GM18520 (cell line): ENCODE measurements around the gene PLCB3.

Source experiments
- ATAC-seq: cut with Tn5 transposase; IDR thresholded peaks from one replicate; pipeline ENCODE4 v1.9.1; 2021; ENCODE audit not compliant: unreplicated experiment

PLCB3 gene

DNA sequence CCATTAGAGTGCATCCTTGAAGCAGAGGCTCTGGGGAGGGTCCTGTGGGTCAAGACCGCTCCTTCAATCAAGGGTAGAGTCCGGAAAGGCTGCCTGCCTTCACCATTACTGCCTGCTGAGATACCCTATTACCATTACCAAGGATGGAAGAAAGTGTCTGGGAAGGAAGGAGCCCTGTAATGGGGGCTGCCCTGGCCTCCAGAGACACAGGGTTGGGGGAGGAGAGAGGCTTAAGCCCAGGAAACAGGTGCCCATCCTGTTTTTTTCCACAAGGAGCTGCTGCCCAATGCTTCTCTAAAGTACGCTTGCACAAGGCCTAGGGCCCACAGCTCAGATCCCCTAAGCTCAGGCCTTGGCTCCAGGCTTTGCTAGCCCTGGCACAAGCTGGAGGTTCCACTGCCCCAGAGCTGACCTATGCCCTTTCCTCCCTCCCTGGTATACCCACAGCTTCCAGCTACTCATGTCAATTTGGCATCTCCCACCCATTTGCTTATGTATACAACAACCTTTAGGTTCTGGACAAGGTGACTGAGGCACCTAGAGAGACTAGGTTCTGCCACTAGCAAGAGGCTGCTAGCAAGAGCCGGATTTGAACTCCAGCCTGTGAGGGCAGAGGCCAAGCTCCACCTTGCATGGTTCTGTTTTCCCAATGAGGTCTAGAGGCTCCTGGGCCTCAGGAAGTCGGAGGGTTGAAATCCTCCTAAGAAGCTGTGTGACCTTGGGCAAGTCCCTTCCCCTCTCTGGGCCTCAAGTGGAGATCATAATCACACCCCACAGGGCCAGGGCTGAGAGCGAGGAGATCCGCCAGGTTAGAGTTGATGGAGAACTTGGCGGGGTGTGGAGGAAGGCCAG, 1.5 kb upstream of the PLCB3 start:
- no peak for ATAC-seq

DNA sequence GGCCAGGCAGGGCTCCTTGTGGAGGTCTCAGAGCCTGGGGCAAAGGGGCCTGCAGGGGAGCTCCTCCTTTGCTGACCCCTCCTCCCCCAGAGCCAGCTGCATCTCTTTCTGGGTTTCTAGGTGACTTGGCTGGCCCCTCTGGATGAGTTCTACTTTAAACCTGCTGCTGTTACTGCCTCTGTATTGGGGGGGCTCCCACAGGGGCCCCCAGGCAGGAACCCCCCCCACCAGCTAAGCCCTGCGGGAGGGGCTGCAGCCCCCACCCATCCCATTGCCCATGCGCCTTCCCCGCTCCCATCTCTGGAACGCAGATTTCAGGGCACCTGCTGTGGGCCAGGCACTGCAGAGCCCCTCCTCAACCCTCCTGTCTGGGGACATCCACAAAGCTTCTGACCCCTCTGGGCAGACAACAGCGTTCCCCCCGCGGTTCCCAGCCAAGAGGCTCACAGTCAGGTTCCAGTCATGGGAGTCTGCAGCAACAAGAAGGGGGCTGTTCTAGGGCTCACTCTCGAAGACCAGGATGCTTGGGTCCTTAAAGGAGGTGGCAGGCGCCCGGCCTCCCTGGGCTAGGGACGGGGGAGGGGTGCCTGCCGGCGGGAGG, 815 bp upstream of the PLCB3 start:
- no peak for ATAC-seq

DNA sequence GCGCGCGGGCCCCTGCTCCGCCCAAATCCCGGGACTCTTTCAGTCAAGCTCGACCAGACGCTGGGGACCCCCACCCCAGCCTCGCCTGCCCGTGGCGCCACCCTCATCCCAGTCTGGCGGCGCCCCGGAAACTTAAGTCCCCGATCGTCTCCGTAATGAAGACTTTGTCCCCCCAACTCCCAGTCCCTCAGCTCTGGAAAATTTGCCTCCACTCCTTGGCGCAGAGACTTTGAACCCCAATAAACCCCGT, 348 bp downstream of the PLCB3 start:
- ATAC-seq = no peak

DNA sequence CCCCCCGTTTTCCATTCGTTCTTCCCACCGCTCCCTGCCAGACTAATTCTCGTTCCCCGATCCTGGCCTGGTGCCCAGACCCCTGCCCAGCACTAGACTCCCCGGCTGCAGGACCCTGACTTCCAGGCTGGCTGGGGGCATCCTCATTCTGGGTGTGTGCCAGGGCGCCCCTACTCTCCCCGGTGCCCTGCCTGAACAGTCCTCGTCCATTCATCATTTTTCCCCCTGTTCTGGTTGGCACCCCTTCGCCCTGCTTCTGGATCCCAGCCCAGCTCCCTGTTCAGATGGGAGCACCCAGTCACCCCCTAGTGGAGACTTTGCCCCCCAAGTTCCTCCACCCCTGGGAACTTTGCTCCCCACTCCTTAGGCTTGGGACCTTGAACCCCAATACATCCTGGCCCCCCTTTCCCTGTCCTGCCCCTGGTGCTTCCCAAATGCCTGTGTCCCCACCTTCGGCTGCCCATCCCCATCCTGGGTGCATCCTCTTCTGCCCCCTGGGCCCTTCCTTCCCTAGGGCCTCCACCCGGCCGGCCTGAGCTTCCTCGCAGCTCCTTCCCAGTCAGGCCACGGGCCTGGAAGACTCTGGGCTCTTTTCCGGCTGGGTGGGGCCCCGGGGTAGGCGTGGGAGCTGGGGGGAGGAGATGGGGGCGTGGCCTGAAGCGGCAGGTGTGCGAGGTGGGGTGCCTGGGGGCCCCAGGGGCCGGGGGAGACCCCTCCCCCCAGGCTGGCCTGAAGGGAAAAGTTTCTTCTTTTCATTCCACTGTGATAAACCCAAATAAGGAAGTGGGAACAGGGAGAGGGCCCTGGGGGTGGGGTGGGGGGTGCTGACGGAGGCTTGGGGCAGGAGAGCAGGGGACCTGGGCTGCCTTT, 908 bp downstream of the PLCB3 start:
- ATAC-seq = no peak

DNA sequence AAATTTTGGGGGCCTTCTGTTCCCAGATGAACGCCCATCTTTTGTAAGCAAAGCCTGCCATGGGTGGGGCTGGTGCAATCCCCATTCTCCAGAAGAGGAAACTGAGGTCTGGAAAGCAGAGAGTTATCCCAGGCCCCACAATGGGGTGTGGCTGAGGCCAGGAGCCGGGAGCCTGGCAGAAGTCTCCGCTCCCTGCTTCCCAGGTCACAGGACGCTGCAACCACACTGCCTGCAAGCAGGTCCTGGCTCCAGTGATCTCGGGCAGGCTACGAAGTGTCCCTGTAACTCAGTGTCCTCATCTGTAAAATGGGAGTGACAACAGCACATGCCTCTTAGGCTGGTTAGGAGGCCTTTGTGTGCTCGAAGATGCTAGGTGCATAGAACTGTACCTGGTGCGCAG, 1.7 kb downstream of the PLCB3 start:
- no peak for ATAC-seq

DNA sequence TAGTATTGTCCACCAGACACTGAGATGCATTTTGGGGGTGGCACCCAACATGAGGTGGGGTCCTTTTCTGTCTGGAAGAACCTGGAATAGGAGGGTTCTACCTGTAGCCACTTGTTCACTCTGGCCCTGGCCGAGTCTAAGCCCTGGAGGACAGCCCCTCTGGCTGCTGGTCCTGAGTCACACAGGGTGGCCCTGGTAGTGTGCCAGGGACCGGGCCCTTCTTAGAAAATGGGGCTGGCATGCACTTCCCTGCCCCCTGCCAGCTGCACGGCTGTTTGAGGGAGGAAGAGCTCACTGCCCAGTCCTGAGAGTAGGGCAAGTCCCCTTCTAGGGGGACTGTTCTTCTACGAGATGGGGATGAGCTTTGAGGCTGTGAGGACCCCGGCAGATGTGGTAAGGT, 2.2 kb downstream of the PLCB3 start:
- no peak for ATAC-seq

DNA sequence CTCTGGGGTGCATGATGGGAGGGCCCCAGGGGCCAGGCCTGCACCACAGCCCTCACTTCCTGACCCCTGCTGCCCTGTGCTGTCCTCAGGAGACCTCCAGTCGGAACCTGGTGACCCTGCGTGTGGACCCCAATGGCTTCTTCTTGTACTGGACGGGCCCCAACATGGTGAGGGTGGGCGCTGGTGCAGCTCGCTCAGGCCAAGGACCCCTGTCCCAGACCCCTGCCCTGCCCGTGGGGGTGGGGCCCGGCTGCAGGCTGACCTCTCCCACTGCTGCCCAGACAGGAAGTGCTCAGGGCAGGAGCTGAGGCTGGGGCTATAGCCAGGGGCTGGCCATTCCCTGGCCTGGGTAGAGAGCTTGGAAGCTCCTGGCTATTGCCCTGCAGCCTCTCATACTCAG, 3.0 kb downstream of the PLCB3 start:
- ATAC-seq = no peak

DNA sequence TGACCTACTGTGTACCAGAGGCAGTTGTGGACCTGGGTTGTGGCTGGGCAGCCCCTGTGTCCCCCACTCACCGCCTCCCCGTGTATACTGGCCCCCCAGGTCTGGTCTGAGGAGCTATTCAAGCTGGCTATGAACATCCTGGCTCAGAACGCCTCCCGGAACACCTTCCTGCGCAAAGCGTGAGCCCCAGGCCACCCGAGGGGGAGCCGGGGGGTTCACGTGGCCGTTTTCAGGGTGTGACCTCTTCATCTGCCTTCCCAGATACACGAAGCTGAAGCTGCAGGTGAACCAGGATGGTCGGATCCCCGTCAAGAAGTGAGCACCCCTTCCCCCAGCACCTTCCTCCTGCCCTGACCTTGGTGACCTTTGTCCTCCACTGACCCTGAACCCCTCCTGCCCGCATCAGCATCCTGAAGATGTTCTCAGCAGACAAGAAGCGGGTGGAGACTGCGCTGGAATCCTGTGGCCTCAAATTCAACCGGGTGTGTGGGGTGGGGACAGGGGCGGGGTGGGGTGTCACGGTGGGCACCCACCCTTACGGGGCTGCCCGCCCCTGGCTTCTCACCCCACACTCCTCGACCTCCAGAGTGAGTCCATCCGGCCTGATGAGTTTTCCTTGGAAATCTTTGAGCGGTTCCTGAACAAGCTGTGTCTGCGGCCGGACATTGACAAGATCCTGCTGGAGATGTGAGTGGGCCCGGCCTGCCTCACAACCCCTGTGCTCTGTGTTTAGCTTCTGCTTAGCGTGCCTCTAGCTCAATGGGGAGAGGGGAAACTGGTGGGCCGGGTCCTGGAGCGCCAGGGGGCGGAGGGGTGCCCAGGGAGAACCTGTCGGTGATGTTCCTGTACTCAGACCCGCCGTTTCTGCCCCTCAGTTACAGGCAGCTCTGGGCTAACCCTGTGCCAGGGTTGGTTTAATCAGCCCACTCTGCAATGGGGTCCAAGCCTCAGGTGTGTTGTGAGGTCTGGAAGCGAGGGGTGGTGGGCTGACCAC, 4.1 kb downstream of the PLCB3 start:
- no peak for ATAC-seq

DNA sequence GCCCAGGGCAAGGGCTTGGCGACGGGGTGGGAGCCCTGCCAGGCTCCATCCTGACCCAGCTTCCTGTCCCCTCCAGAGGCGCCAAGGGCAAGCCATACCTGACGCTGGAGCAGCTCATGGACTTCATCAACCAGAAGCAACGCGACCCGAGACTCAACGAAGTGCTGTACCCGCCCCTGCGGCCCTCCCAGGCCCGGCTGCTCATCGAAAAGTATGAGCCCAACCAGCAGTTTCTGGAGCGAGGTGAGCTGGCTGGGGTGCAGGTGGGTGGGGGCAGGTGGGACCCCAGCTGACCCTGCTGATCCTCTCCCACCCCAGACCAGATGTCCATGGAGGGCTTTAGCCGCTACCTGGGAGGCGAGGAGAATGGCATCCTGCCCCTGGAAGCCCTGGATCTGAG, 5.0 kb downstream of the PLCB3 start:
- ATAC-seq = no peak

DNA sequence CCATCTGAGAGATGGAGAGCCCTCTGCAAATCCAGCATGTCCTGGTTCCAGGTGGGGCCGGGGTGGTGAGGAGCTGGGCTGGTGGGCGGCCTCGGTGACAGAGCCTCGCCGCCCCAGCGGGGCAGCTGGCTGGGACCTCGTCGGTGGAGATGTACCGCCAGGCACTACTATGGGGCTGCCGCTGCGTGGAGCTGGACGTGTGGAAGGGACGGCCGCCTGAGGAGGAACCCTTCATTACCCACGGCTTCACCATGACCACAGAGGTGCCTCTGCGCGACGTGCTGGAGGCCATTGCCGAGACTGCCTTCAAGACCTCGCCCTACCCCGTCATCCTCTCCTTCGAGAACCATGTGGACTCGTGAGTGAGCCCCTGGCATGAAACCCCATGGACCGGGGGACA, 7.0 kb downstream of the PLCB3 start:
- no peak for ATAC-seq

DNA sequence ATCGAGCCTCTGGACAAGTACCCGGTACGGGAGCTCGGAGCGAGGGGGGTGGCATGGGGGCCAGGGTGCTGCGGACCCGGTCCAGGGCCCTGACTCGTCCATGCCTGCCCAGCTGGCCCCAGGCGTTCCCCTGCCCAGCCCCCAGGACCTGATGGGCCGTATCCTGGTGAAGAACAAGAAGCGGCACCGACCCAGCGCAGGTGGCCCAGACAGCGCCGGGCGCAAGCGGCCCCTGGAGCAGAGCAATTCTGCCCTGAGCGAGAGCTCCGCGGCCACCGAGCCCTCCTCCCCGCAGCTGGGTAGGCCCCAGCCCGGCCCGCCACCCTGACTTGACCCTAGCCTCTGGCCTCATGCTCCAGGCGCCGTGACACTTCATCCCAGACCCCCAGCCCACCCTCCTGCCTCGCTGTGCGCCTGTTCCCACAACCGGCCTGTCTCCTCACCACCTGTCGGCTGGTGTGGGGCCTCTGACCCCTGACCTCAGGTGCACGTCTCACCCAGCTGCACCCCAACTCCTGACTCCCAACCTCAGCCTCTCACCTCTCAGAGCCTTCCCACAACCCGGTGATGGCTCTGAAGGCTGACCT, 7.7 kb downstream of the PLCB3 start:
- ATAC-seq = no peak

DNA sequence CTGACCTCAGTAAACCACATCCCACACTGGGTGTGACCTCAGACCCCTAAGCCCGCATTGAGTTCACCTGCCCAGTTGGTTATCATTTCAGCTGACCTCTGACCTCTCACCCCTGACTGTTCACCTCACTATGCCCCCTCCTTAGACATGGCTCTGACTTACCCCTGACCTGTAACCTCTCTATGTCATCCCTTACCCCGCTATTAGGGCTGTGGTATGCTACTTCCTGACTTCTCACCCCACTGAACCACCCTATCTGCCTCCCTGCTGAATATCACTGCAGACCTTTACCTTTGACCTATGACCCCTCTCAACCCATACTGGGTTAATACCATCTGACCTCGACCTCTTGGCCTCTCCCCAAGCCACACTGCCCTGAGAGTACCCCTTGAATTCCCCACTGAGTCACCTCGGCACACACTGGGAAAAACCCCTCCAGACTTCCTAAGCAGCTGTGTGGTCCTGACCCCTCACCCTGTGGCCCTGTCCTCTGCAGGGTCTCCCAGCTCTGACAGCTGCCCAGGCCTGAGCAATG, 8.3 kb downstream of the PLCB3 start:
- ATAC-seq = no peak

DNA sequence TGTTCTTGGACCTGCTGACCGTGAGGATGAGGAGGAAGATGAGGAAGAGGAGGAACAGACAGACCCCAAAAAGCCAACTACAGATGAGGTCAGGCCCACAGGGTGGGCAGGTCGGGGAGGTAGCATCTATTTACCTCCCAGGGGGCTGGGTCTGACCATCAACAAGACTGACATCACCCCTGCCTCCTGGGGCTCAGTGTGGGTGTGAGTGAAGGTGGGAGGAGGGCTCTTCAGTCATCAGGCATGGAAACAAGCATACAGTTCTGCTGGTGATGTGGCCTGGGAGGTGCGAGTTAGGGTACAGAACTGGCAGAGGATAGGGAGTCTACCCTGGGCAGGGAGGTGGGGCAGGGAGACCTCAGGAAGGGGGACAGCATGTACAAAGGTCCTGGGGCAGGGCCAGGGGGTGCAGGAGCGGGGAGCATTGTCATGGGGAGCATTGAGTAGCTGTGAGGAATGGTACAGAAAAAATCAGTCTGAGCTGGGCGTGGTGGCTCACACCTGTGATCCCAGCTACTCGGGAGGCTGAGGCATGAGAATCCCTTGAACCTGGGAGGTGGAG, 8.9 kb downstream of the PLCB3 start:
- no peak for ATAC-seq

DNA sequence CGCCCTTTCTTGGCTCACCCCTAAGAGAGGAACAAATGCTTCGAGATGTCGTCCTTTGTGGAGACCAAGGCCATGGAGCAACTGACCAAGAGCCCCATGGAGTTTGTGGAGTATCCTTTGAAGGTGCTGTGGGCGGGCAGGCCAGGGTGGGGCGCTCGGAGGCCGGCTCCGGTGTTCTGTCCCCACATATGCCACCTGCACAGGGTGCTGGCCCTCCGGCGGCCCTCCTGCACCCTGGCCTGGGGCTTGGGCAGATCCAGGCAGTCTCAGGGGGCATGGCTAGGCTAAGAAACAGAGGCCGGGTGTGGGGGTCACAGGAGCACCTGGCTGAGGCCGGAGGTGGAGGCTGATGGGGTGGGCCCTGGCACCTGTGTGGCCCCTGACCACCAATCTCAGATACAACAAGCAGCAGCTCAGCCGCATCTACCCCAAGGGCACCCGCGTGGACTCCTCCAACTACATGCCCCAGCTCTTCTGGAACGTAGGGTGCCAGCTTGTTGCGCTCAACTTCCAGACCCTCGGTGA, 10.3 kb downstream of the PLCB3 start:
- no peak for ATAC-seq

DNA sequence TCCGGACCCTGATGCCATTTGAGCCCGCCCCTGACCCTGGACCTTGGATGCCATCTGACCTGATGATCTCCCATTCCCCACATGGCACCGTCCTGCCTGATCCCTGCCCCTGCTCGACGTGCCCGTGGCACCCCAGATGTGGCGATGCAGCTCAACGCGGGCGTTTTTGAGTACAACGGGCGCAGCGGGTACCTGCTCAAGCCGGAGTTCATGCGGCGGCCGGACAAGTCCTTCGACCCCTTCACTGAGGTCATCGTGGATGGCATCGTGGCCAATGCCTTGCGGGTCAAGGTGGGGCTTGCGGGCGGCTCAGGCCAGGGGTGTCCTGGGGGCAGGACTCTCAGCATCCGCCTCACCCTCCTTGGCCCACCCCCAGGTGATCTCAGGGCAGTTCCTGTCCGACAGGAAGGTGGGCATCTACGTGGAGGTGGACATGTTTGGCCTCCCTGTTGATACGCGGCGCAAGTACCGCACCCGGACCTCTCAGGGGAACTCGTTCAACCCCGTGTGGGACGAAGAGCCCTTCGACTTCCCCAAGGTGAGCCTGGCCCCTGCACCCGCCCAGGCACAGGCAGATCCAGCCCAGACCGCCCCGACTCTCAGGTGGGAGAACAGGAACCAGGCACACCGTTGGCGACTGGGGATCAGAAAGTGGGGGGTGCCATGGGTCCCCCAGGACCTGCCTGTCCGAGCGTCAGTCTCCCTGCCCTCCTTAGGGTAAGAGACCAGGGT, 11.1 kb downstream of the PLCB3 start:
- no peak for ATAC-seq

DNA sequence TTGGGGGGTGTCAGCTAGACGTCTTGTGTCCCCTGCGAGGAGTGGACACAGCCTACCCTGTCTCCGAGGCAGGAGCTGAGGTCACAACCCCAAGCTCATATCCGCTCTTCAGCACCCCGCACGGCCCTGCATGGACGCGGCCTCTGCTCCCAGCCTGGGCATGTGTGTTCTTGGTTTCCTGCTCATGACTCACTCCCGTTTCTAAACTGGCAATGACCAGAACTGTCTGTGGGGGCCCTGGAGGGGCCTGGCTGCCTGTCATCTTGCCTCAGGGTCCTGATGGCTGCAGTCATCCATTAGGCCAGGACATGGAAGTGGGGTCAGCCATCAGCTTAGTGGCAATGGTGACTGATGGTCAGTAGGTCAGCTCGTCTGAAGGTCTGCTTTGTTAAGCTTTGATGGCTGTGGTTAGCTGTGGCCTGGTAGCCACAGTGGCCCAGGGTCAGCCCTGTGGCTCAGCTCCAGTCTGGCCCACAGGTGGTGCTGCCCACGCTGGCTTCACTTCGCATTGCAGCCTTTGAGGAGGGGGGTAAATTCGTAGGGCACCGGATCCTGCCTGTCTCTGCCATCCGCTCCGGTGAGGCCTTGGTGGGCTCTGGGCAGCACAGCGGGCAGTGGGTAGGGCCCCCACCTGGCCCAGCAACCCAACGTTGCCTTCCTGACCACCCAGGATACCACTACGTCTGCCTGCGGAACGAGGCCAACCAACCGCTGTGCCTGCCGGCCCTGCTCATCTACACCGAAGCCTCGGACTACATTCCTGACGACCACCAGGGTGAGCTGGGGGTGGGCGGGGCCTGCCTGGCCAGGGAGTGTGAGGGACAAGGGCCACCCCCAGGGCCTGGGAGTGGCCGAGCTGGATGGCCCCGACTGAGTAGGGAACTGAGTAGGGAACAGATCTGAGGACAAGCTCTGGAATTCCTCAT, 12.0 kb downstream of the PLCB3 start:
- no peak for ATAC-seq

DNA sequence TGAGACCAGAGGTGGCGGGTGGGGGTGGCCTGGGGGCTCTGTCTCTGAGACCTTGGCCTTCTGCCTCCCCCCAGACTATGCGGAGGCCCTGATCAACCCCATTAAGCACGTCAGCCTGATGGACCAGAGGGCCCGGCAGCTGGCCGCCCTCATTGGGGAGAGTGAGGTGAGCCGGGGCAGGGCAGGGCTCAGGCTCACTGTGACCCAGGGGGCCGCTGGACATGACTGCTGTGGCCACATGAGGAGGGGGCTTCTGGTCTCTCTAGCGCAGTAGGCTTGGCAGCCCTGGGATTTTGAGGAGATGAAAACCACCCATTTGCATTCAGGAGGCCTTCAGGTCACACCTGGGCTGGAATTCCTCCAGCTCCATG, 12.6 kb downstream of the PLCB3 start:
- no peak for ATAC-seq

DNA sequence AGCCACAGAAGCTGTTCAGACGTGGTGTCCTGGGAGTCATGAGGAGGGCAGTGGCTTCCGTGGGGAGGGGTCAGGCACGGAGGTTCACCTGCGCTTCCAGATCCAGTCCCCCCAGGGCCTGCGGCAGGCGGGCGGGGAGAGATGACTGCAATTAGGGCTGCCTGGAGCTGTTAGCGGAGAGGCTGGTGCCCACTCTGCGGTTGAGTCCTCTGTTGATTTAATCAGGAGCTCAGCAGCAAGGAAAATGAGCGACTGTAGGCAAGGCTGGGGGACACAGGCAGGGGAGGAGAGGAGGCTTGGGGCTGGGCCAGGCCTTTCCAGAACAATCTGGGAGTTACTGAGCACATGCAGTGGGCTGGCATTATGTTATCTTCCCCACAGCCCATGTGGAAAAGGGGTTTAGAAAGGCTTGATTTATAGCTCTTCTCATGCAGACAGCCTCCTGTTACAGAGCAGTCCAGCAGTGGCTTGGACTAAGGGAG, 13.1 kb downstream of the PLCB3 start:
- ATAC-seq = no peak
